Measurements from ENCODE around the gene CENPL.
"Not testable (repeated sequence)": the region's sequence is repeated elsewhere in the genome, so short reads cannot be mapped to it uniquely, and the experiment has no call there.

Gene CENPL

GRCh38 chr1:173821680-173822079 lies 3.0 kb downstream of the CENPL start:
- Mint-ChIP-seq H3K4me3 (no peak overlapping the region), H3K9me3 (no peaks in the 10 kb centered on the region), H3K36me3 (peaks cover 20 to 24% of the 10 kb centered on the region in 2 donors), H3K4me1 (peaks cover 16 to 33% of the 10 kb centered on the region in 2 donors), H3K27ac (no peak overlapping the region), H3K27me3 (no peaks in the 10 kb centered on the region)
- ATAC-seq (replicated peaks) (no peak), DNase-seq (no peak)

GRCh38 chr1:173818459-173818858 lies 6.2 kb downstream of the CENPL start:
- Mint-ChIP-seq H3K4me3 (no peak overlapping the region), H3K4me1 (peaks cover 24 to 45% of the 10 kb centered on the region in 2 donors), H3K9me3 (peaks cover 0 to 3% of the 10 kb centered on the region in 2 donors), H3K27me3 (no peaks in the 10 kb centered on the region), H3K27ac (no peak overlapping the region), H3K36me3 (peaks cover 30 to 44% of the 10 kb centered on the region in 2 donors)
- no peak for ATAC-seq (replicated peaks)
- DNase-seq, result no peak

- H3K36me3 Mint-ChIP-seq, result peaks cover 38 to 58% of the 10 kb centered on the region in 2 donors
- not testable (repeated sequence) for H3K9me3 Mint-ChIP-seq
These were observed 11.0 kb downstream of the CENPL start for GRCh38 chr1:173813654-173814053.

GRCh38 chr1:173802961-173803360 lies 21.7 kb downstream of the CENPL start:
- no peak overlapping the region for H3K4me3 Mint-ChIP-seq
- H3K27me3 Mint-ChIP-seq, result no peaks in the 10 kb centered on the region
- ATAC-seq (replicated peaks), result no peak
- H3K27ac Mint-ChIP-seq, result no peak overlapping the region
- peaks cover 0 to 6% of the 10 kb centered on the region in 2 donors for H3K4me1 Mint-ChIP-seq
- DNase-seq, result no peak
- H3K36me3 Mint-ChIP-seq, result peaks cover 16 to 24% of the 10 kb centered on the region in 2 donors
- no peaks in the 10 kb centered on the region for H3K9me3 Mint-ChIP-seq

More at GRCh38 chr1:173813654-173814053, 11.0 kb downstream of the CENPL start:
- not testable (repeated sequence) for ATAC-seq (replicated peaks); H3K27me3 Mint-ChIP-seq; H3K4me3 Mint-ChIP-seq; DNase-seq; H3K27ac Mint-ChIP-seq
- peaks cover 18 to 33% of the 10 kb centered on the region in 2 donors for H3K4me1 Mint-ChIP-seq

- H3K27ac Mint-ChIP-seq; H3K9me3 Mint-ChIP-seq; DNase-seq; H3K27me3 Mint-ChIP-seq; H3K4me3 Mint-ChIP-seq; ATAC-seq (replicated peaks); H3K4me1 Mint-ChIP-seq: not testable (repeated sequence)
- H3K36me3 Mint-ChIP-seq, result peaks cover 12 to 21% of the 10 kb centered on the region in 2 donors
These were observed 24.7 kb downstream of the CENPL start for GRCh38 chr1:173799995-173800394.

- DNase-seq, result no peak
- peaks cover 10 to 22% of the 10 kb centered on the region in 2 donors for H3K36me3 Mint-ChIP-seq
- ATAC-seq (replicated peaks), result no peak
- peaks cover 0 to 6% of the 10 kb centered on the region in 2 donors for H3K4me1 Mint-ChIP-seq
- no peak overlapping the region for H3K4me3 Mint-ChIP-seq
- no peaks in the 10 kb centered on the region for H3K27me3 Mint-ChIP-seq
- H3K9me3 Mint-ChIP-seq, result no peaks in the 10 kb centered on the region
- H3K27ac Mint-ChIP-seq, result no peak overlapping the region
These were observed 26.6 kb downstream of the CENPL start for GRCh38 chr1:173798078-173798477.

- ATAC-seq (replicated peaks) (no peak), DNase-seq (no peak)
- Mint-ChIP-seq H3K36me3 (peaks cover 11 to 23% of the 10 kb centered on the region in 2 donors), H3K4me1 (no peaks in the 10 kb centered on the region), H3K27me3 (no peaks in the 10 kb centered on the region), H3K27ac (no peak overlapping the region), H3K9me3 (no peaks in the 10 kb centered on the region), H3K4me3 (no peak overlapping the region)
These were observed 34.8 kb downstream of the CENPL start for GRCh38 chr1:173789841-173790240.

- Mint-ChIP-seq H3K27me3 (no peaks in the 10 kb centered on the region), H3K9me3 (no peaks in the 10 kb centered on the region), H3K4me1 (no peaks in the 10 kb centered on the region), H3K27ac (no peak overlapping the region), H3K36me3 (peaks cover 18 to 29% of the 10 kb centered on the region in 2 donors), H3K4me3 (no peak overlapping the region)
- DNase-seq (no peak), ATAC-seq (replicated peaks) (no peak)
These were observed 39.7 kb downstream of the CENPL start for GRCh38 chr1:173784997-173785396.

GRCh38 chr1:173779936-173780335 lies 44.7 kb downstream of the CENPL start:
- ATAC-seq (replicated peaks) (no peak), DNase-seq (no peak)
- Mint-ChIP-seq H3K27me3 (no peaks in the 10 kb centered on the region), H3K9me3 (no peaks in the 10 kb centered on the region), H3K4me3 (no peak overlapping the region), H3K36me3 (peaks cover 48 to 54% of the 10 kb centered on the region in 2 donors), H3K4me1 (peaks cover 0 to 2% of the 10 kb centered on the region in 2 donors), H3K27ac (no peak overlapping the region)

GRCh38 chr1:173775578-173776226 lies 49.0 kb downstream of the CENPL start:
- Mint-ChIP-seq H3K9me3 (no peaks in the 10 kb centered on the region), H3K4me1 (peaks cover 0 to 2% of the 10 kb centered on the region in 2 donors), H3K27ac (no peak overlapping the region), H3K4me3 (no peak overlapping the region), H3K36me3 (peaks cover 40 to 56% of the 10 kb centered on the region in 2 donors), H3K27me3 (no peaks in the 10 kb centered on the region)
- no peak for DNase-seq
- ATAC-seq (replicated peaks), result no peak

GRCh38 chr1:173771560-173771959 lies 53.1 kb downstream of the CENPL start:
- Mint-ChIP-seq H3K36me3 (peaks cover 24 to 46% of the 10 kb centered on the region in 2 donors), H3K4me1 (peaks cover 0 to 2% of the 10 kb centered on the region in 2 donors), H3K4me3 (no peak overlapping the region), H3K9me3 (no peaks in the 10 kb centered on the region), H3K27ac (no peak overlapping the region), H3K27me3 (no peaks in the 10 kb centered on the region)
- DNase-seq, result no peak
- no peak for ATAC-seq (replicated peaks)

- H3K4me3 Mint-ChIP-seq; H3K27ac Mint-ChIP-seq; H3K27me3 Mint-ChIP-seq; H3K9me3 Mint-ChIP-seq; ATAC-seq (replicated peaks); DNase-seq; H3K4me1 Mint-ChIP-seq: not testable (repeated sequence)
- peaks cover 14 to 39% of the 10 kb centered on the region in 2 donors for H3K36me3 Mint-ChIP-seq
These were observed 54.4 kb downstream of the CENPL start for GRCh38 chr1:173770330-173770729.

- Mint-ChIP-seq H3K4me1 (no peaks in the 10 kb centered on the region), H3K27ac (peak overlapping the region; percentile 2), H3K9me3 (peaks cover 2% of the 10 kb centered on the region in 2 donors), H3K4me3 (no peak overlapping the region), H3K27me3 (no peaks in the 10 kb centered on the region), H3K36me3 (peaks cover 16 to 42% of the 10 kb centered on the region in 2 donors)
- DNase-seq (no peak), ATAC-seq (replicated peaks) (no peak)
These were observed 55.9 kb downstream of the CENPL start for GRCh38 chr1:173768827-173769226.

- no peak for ATAC-seq (replicated peaks)
- Mint-ChIP-seq H3K9me3 (peaks cover 4 to 5% of the 10 kb centered on the region in 2 donors), H3K27ac (no peak overlapping the region), H3K4me1 (no peaks in the 10 kb centered on the region), H3K36me3 (peaks cover 18 to 48% of the 10 kb centered on the region in 2 donors), H3K4me3 (no peak overlapping the region), H3K27me3 (no peaks in the 10 kb centered on the region)
- no peak for DNase-seq
These were observed 56.5 kb downstream of the CENPL start for GRCh38 chr1:173768206-173768605.

GRCh38 chr1:173764331-173764730 lies 60.4 kb downstream of the CENPL start:
- not testable (repeated sequence) for H3K27ac Mint-ChIP-seq; H3K4me1 Mint-ChIP-seq; DNase-seq; H3K4me3 Mint-ChIP-seq; ATAC-seq (replicated peaks); H3K27me3 Mint-ChIP-seq
- peaks cover 48 to 78% of the 10 kb centered on the region in 2 donors for H3K36me3 Mint-ChIP-seq
- H3K9me3 Mint-ChIP-seq, result peaks cover 11 to 14% of the 10 kb centered on the region in 2 donors
